Immature natural killer cell (primary cell): ENCODE results near the gene RGS10. TPM values are rescaled to one million over a fixed set of nuclear protein-coding genes. Genes with fewer than 3 reads are reported as not detected.
"Not testable (repeated sequence)": the region's sequence is repeated elsewhere in the genome, so short reads cannot be mapped to it uniquely, and the experiment has no call there.

ENCODE experiments used
- DNase-seq, 3 donors: peaks; one replicate each; pipeline ENCODE4 v3.0.0; 2022; ENCODE audit warnings: mixed read lengths in 1 of 3
- H3K27ac Mint-ChIP-seq, 6 donors: one replicate each; pipeline ENCODE4 v1.8.0; 2020; ENCODE audit warnings: mixed read lengths in 6 of 6, mild to moderate bottlenecking in 5 of 6, inconsistent platforms in 4 of 6, moderate library complexity in 3 of 6
- H3K27me3 Mint-ChIP-seq, 3 donors: one replicate each; pipeline ENCODE4 v1.8.0; 2020 to 2021; ENCODE audit warnings: low read depth in 3 of 3, mild to moderate bottlenecking in 3 of 3, mixed read lengths in 3 of 3, moderate library complexity in 3 of 3, inconsistent platforms in 1 of 3
- H3K36me3 Mint-ChIP-seq, 3 donors: one replicate each; pipeline ENCODE4 v1.8.0; 2020; ENCODE audit warnings: mixed read lengths in 3 of 3, inconsistent platforms in 2 of 3, mild to moderate bottlenecking in 2 of 3
- H3K4me1 Mint-ChIP-seq, 2 donors: one replicate each; pipeline ENCODE4 v1.8.0; 2020; ENCODE audit warnings: inconsistent platforms in 2 of 2, mild to moderate bottlenecking in 2 of 2, mixed read lengths in 2 of 2, moderate library complexity in 1 of 2
- H3K4me3 Mint-ChIP-seq, 5 donors: one replicate each; pipeline ENCODE4 v1.8.0; 2020; ENCODE audit warnings: mild to moderate bottlenecking in 5 of 5, mixed read lengths in 5 of 5, inconsistent platforms in 3 of 5, moderate library complexity in 3 of 5
- H3K9me3 Mint-ChIP-seq, 6 donors: one replicate each; pipeline ENCODE4 v1.8.0; 2020; ENCODE audit warnings: mild to moderate bottlenecking in 6 of 6, mixed read lengths in 6 of 6, inconsistent platforms in 4 of 6, moderate library complexity in 3 of 6
- polyA plus RNA-seq, 3 donors: library from polyadenylated mRNA; unstranded; fragments of 300-500 nt; fragmentation: Illumina TruSeq; gene quantifications; one replicate each; pipeline ENCODE4 v1.2.3, GENCODE V29; 2021

The RGS10 gene
- polyA plus RNA-seq, 3 donors from 2014 or later: 11.8 to 48.4 (median 40.7) TPM

GRCh38 chr10:119533473-119533872, 9.0 kb downstream of the RGS10 start:
- H3K4me3 Mint-ChIP-seq: no peak overlapping the region
- H3K27ac Mint-ChIP-seq: no peak overlapping the region
- H3K4me1 Mint-ChIP-seq: peaks cover 4 to 14% of the 10 kb centered on the region in 2 donors
- no peaks in the 10 kb centered on the region for H3K27me3 Mint-ChIP-seq
- no peaks in the 10 kb centered on the region for H3K9me3 Mint-ChIP-seq
- DNase-seq: no peak
- H3K36me3 Mint-ChIP-seq: no peaks in the 10 kb centered on the region

- H3K36me3 Mint-ChIP-seq, DNase-seq, H3K4me3 Mint-ChIP-seq, H3K9me3 Mint-ChIP-seq, H3K27ac Mint-ChIP-seq, H3K27me3 Mint-ChIP-seq: not testable (repeated sequence)
- H3K4me1 Mint-ChIP-seq: peaks cover 4 to 13% of the 10 kb centered on the region in 2 donors
Observed at GRCh38 chr10:119532791-119533190, 9.7 kb downstream of the RGS10 start.

DNA sequence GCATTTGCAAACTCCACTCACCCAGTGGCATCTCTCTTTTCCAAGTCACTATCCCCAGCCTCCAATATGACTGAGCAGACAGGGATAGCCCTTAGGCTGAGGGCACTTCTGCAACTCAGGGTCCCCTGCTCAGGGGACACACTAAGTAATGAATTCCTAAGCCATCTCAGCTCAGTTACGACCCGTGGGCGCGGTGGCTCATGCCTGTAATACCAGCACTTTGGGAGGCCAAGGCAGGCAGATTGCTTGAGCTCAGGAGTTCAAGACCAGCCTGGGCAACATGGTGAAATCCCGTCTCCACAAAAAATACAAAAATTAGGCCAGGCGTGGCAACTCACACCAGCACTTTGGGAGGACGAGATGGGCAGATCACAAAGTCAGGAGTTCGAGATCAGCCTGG, 10.3 kb downstream of the RGS10 start:
- not testable (repeated sequence) for H3K4me3 Mint-ChIP-seq

DNA sequence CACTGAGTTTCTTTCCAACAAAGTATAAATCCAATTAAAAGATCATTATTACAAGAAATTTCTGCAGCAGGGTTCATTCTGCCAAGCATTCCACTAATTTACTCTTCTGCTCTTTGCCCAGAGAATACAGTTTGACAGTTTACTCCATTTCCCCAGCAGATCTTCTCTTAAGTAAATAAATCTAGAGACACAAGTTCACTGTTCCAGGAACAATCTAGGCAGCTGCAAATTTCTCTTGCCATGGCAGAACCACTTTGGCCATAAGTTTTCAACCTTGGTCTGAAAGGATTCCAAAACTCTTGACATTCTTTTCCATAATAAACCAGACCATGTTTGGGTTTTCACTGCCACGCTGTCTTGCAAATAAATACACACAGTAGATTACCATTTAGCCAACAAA, 11.5 kb downstream of the RGS10 start:
- H3K4me1 Mint-ChIP-seq: peaks cover 4 to 5% of the 10 kb centered on the region in 2 donors

More for the DNA sequence above, 10.3 kb downstream of the RGS10 start:
- DNase-seq, H3K27me3 Mint-ChIP-seq, H3K36me3 Mint-ChIP-seq, H3K4me1 Mint-ChIP-seq, H3K9me3 Mint-ChIP-seq, H3K27ac Mint-ChIP-seq: not testable (repeated sequence)

DNA sequence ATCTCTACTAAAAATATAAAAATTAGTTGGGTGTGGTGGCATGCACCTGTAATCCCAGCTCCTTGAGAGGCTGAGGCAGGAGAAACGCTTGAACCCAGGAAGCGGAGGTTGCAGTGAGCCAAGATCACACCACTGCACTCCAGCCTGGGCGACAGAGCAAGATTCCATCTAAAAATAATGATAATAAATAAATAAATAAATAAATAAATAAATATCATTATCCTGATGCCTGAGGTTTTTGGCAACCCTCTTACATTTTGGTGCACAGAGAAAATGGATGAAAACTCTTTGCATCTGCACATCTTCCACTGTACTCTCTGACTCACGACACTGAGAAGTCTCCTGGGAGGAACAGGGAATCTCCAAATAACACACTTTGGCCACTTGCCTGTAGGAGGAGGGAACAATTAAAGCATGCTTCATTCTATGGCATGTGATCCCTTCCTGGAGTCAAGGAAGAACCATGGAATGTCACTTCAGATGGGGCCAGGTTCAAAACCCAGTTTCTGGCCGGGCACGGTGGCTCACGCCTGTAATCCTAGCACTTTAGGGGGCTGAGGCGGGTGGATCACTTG, 13.8 kb downstream of the RGS10 start:
- not testable (repeated sequence) for H3K27ac Mint-ChIP-seq, H3K27me3 Mint-ChIP-seq, H3K4me3 Mint-ChIP-seq, DNase-seq, H3K9me3 Mint-ChIP-seq, H3K4me1 Mint-ChIP-seq
- H3K36me3 Mint-ChIP-seq: peaks cover 0 to 11% (median 8%) of the 10 kb centered on the region in 3 donors

More for the DNA sequence above, 11.5 kb downstream of the RGS10 start:
- Mint-ChIP-seq H3K36me3 (no peaks in the 10 kb centered on the region), H3K9me3 (no peaks in the 10 kb centered on the region), H3K4me3 (no peak overlapping the region), H3K27me3 (no peaks in the 10 kb centered on the region), H3K27ac (no peak overlapping the region)
- no peak for DNase-seq

- Mint-ChIP-seq H3K4me3 (no peak overlapping the region), H3K27ac (no peak overlapping the region), H3K27me3 (no peaks in the 10 kb centered on the region), H3K36me3 (peaks cover 3 to 19% (median 9%) of the 10 kb centered on the region in 3 donors), H3K4me1 (no peaks in the 10 kb centered on the region), H3K9me3 (no peaks in the 10 kb centered on the region)
- DNase-seq: no peak
Observed at GRCh38 chr10:119526621-119527592, 15.6 kb downstream of the RGS10 start.

- H3K36me3 Mint-ChIP-seq: peaks cover 5 to 25% (median 12%) of the 10 kb centered on the region in 3 donors
Observed at GRCh38 chr10:119526149-119526548, 16.4 kb downstream of the RGS10 start.

DNA sequence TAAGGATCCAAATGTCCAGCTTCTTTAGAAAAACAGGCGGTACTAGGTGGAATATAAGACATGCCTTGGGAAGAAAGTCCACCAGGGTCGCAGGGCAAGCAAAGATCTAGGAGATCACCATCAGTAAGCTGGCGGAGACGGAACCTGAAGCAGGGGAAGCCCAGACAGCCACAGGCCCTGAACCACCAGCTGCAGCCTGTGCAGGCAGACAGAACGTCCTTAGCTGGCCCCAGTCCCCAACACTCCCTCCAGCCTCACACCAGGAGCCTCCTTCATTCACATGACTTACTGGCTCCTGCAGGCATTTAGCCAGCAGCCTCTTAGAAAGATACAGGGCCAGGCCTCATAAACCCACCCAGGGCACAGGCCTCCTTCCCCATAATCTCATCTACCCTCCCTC, 17.4 kb downstream of the RGS10 start:
- Mint-ChIP-seq H3K36me3 (peaks cover 5 to 25% (median 20%) of the 10 kb centered on the region in 3 donors), H3K27ac (no peak overlapping the region), H3K27me3 (peaks cover 0 to 1% (median 0%) of the 10 kb centered on the region in 3 donors), H3K4me3 (no peak overlapping the region), H3K9me3 (no peaks in the 10 kb centered on the region), H3K4me1 (no peaks in the 10 kb centered on the region)
- no peak for DNase-seq

More at GRCh38 chr10:119526149-119526548, 16.4 kb downstream of the RGS10 start:
- no peak overlapping the region for H3K4me3 Mint-ChIP-seq
- H3K9me3 Mint-ChIP-seq: no peaks in the 10 kb centered on the region
- H3K27me3 Mint-ChIP-seq: peaks cover 0 to 1% (median 0%) of the 10 kb centered on the region in 3 donors
- no peak for DNase-seq
- no peak overlapping the region for H3K27ac Mint-ChIP-seq
- H3K4me1 Mint-ChIP-seq: no peaks in the 10 kb centered on the region

GRCh38 chr10:119524720-119525070, 17.8 kb downstream of the RGS10 start:
- H3K27ac Mint-ChIP-seq: no peak overlapping the region
- no peak overlapping the region for H3K4me3 Mint-ChIP-seq
- H3K27me3 Mint-ChIP-seq: peaks cover 0 to 1% (median 0%) of the 10 kb centered on the region in 3 donors
- peaks cover 5 to 25% (median 22%) of the 10 kb centered on the region in 3 donors for H3K36me3 Mint-ChIP-seq
- no peak for DNase-seq
- H3K9me3 Mint-ChIP-seq: no peaks in the 10 kb centered on the region
- H3K4me1 Mint-ChIP-seq: no peaks in the 10 kb centered on the region

- Mint-ChIP-seq H3K27me3 (peaks cover 0 to 1% (median 0%) of the 10 kb centered on the region in 3 donors), H3K9me3 (no peaks in the 10 kb centered on the region), H3K27ac (peak overlapping the region in 2 of 6 donors; percentile 14 to 69), H3K4me1 (peaks cover 0 to under 1% of the 10 kb centered on the region in 2 donors), H3K36me3 (peaks cover 5 to 25% (median 22%) of the 10 kb centered on the region in 3 donors), H3K4me3 (no peak overlapping the region)
- DNase-seq: no peak
Observed at GRCh38 chr10:119523895-119524719, 18.4 kb downstream of the RGS10 start.

- DNase-seq: no peak
- peaks cover 5 to 25% (median 22%) of the 10 kb centered on the region in 3 donors for H3K36me3 Mint-ChIP-seq
- no peak overlapping the region for H3K4me3 Mint-ChIP-seq
- no peaks in the 10 kb centered on the region for H3K9me3 Mint-ChIP-seq
- peaks cover 7 to 11% of the 10 kb centered on the region in 2 donors for H3K4me1 Mint-ChIP-seq
- H3K27ac Mint-ChIP-seq: no peak overlapping the region
- H3K27me3 Mint-ChIP-seq: peaks cover 0 to 3% (median 2%) of the 10 kb centered on the region in 3 donors
Observed at GRCh38 chr10:119522747-119523426, 19.6 kb downstream of the RGS10 start.

DNA sequence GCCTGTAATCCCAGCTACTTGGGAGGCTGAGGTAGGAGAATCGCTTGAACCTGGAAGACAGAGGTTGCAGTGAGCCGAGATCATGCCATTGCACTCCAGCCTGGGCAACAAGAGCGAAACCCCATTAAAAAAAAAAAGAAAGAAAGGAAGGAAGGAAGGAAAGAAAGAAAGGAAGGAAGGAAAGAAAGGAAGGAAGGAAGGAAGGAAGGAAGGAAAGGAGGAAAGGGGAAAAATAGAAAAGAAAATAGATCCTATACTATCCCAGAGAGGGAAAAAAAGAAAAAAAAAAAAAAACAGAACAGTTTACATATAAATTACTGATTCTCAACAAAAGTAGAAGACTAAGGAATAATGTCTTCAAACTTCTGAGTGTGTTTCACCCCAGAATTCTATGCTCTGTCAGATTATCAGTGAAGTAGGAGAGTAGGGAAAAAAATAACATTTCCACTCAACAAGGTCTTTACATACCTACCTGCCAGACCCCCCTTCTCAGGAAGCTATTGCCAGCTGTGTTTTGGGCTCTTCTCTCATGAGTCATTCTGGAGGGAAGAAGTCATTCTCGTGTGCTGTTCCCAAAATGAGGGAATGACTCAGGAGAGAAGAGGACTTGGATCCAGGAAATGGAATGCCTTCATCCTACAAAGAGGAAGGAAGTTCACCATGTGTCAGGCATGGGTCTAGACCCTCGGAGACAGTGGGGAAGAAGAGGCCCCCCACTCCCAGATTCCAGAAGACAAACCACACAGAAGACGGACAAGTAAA, 20.9 kb downstream of the RGS10 start:
- Mint-ChIP-seq H3K27me3 (peaks cover 0 to 3% (median 2%) of the 10 kb centered on the region in 3 donors), H3K9me3 (no peaks in the 10 kb centered on the region), H3K36me3 (peaks cover 5 to 25% (median 22%) of the 10 kb centered on the region in 3 donors), H3K4me1 (peaks cover 19 to 24% of the 10 kb centered on the region in 2 donors), H3K27ac (no peak overlapping the region), H3K4me3 (no peak overlapping the region)
- no peak for DNase-seq
